ENCODE measurements around the gene TNKS2.
A peak's percentile ranks its signal among the peaks of the same experiment; 100 is the strongest.
"Not testable (repeated sequence)": the region's sequence is repeated elsewhere in the genome, so short reads cannot be mapped to it uniquely, and the experiment has no call there.

The TNKS2 gene

DNA sequence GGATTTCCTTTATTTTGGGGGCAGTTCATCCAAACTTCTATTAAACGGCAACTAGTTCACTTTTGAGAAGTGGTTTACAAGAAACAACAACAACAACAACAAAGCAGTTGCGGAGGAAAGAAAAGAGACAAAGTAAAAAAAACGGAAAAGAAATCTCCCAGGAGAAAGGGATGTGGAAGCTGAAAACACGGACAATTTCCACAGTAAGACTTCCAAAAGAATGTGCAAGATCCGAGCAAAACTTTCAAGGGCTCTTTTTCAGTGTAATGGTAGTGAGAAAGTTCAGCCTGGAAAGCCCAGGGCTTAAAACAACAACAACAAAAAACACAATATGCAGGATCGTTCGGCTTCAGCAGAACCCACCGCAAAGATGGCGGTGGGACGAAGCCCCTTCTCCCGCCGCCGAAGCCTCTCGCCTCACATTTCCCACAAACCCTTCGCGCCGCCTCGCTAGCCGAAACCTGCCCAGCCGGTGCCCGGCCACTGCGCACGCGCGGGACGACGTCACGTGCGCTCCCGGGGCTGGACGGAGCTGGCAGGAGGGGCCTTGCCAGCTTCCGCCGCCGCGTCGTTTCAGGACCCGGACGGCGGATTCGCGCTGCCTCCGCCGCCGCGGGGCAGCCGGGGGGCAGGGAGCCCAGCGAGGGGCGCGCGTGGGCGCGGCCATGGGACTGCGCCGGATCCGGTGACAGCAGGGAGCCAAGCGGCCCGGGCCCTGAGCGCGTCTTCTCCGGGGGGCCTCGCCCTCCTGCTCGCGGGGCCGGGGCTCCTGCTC is at the start of gene TNKS2:
Gene TNKS2, plus strand, starts transcription at position 553 of the 775 bp plus-strand sequence. CDS start 265 bp downstream, outside the sequence.
- Histone ChIP-seq H3K27ac (peak within 1 kb of the TSS; percentile 77), H3K4me3 (ENCODE audit: low read depth, low read length) (peak within 1 kb of the TSS; percentile 95), H3K36me3 (replicated peaks) (no peaks in the 10 kb centered on the region), H3K27me3 (replicated peaks) (no peaks in the 10 kb centered on the region)
- in situ Hi-C loops (cut with HindIII; ENCODE audit: low pct_ligation_motif_present, low sequenced_read_pairs): no loop called here
- peak; percentile 81 for DNase-seq
- TF ChIP-seq CTCF (IDR thresholded peaks at IDR 0.05; ENCODE audit: low read depth, low read length, missing control alignments): no peak

GRCh38 chr10:91749592-91749991 is 48.6 kb upstream of the TNKS2 start:
- not testable (repeated sequence) for H3K36me3 ChIP-seq (replicated peaks)

DNA sequence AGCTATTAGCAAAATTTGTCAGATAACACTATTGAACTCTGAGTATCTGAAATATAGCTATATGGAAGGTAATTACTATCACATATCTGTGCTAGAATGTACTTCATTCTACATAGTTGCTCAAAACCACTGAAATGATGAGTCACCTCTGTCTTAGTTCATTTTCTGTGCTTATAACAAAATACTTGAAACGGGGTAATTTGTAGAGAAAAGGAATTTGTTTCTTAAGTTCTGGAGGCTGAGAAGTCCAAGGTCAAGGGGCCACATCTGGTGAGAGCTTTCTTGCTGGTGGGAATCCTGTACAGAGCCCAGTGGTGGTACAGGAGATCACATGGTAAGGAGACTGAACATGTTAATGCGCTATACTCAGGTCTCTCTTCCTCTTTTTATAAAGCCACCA is 41.9 kb upstream of the TNKS2 start:
- peak; percentile 45 for DNase-seq
- no peaks in the 10 kb centered on the region for H3K36me3 ChIP-seq (replicated peaks)
- in situ Hi-C loops (cut with HindIII; ENCODE audit: low pct_ligation_motif_present, low sequenced_read_pairs): no loop called here
- H3K4me3 ChIP-seq (ENCODE audit: low read depth, low read length): no peak overlapping the region
- no peak for TF ChIP-seq CTCF (IDR thresholded peaks at IDR 0.05; ENCODE audit: low read depth, low read length, missing control alignments)
- H3K27ac ChIP-seq: no peak overlapping the region
- H3K27me3 ChIP-seq (replicated peaks): no peaks in the 10 kb centered on the region

More at GRCh38 chr10:91749592-91749991, 48.6 kb upstream of the TNKS2 start:
- H3K27ac ChIP-seq; H3K27me3 ChIP-seq (replicated peaks); H3K4me3 ChIP-seq (ENCODE audit: low read depth, low read length); DNase-seq; in situ Hi-C loops (cut with HindIII; ENCODE audit: low pct_ligation_motif_present, low sequenced_read_pairs): not testable (repeated sequence)

DNA sequence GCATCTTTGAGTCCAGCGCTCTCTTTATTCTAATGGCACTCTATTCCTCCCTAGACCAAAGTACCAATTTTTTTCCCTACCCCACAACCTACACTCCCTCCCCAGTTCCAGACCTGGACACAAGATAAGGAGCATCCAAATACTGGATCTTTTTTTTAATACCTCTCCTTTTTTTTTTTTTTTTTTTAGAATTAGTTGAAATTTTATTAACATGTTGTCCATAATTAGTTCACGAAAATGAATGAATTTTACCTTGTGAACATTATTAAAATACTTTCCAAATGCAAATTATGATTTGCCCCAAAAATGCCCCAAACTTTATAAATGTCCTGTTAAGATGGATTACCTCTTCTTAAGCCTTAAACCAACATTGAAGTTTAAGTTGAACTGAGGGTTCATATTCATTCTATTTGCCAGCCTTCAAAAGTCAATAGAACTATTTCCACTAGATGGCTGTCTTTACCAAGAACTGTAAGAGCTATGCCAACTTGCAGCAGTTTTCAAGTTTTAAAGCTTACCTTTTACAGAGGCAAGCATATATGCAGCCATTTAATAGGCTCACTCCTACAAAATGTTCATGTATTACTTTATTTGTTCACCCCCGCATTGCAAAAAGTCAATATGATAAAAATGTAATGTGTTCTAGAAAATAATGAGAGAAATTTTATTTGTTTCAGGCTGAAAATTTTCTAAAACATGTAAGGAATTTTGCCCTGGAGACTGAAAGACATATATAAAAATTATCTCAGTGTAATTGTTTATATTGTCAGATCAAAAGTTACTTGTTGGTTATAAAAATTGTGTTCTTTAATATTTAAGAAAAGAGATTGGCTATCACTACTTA is 39.7 kb upstream of the TNKS2 start:
- TF ChIP-seq CTCF (IDR thresholded peaks at IDR 0.05; ENCODE audit: low read depth, low read length, missing control alignments): peak; percentile 47
- in situ Hi-C loops (cut with HindIII; ENCODE audit: low pct_ligation_motif_present, low sequenced_read_pairs): no loop called here
- Histone ChIP-seq H3K36me3 (replicated peaks) (no peaks in the 10 kb centered on the region), H3K4me3 (ENCODE audit: low read depth, low read length) (no peak overlapping the region), H3K27me3 (replicated peaks) (no peaks in the 10 kb centered on the region), H3K27ac (no peak overlapping the region)
- no peak for DNase-seq

GRCh38 chr10:91759581-91759986 is 38.6 kb upstream of the TNKS2 start:
- H3K27me3 ChIP-seq (replicated peaks): no peaks in the 10 kb centered on the region
- no peak overlapping the region for H3K27ac ChIP-seq
- H3K4me3 ChIP-seq (ENCODE audit: low read depth, low read length): no peak overlapping the region
- no peak for TF ChIP-seq CTCF (IDR thresholded peaks at IDR 0.05; ENCODE audit: low read depth, low read length, missing control alignments)
- no peaks in the 10 kb centered on the region for H3K36me3 ChIP-seq (replicated peaks)
- in situ Hi-C loops (cut with HindIII; ENCODE audit: low pct_ligation_motif_present, low sequenced_read_pairs): no loop called here
- DNase-seq: no peak

GRCh38 chr10:91761721-91762120 is 36.5 kb upstream of the TNKS2 start:
- no peaks in the 10 kb centered on the region for H3K27me3 ChIP-seq (replicated peaks)
- in situ Hi-C loops (cut with HindIII; ENCODE audit: low pct_ligation_motif_present, low sequenced_read_pairs): no loop called here
- TF ChIP-seq CTCF (IDR thresholded peaks at IDR 0.05; ENCODE audit: low read depth, low read length, missing control alignments): no peak
- no peak overlapping the region for H3K4me3 ChIP-seq (ENCODE audit: low read depth, low read length)
- no peak overlapping the region for H3K27ac ChIP-seq
- no peak for DNase-seq
- no peaks in the 10 kb centered on the region for H3K36me3 ChIP-seq (replicated peaks)
